WTC11 (cell line): ENCODE data around the gene ZDHHC14. TPM values are rescaled to one million over a fixed set of nuclear protein-coding genes. Genes with fewer than 3 reads are reported as not detected.

Experiments used
- ATAC-seq: fragments of 200-7000 bp; cut with Tn5 transposase; 2 replicates; pipeline ENCODE4 v1.10.0; 2021; ENCODE audit warnings: mild to moderate bottlenecking, moderate library complexity
- CTCF ChIA-PET: fragments of 300-600 bp; sonication (Branson Sonifier 250); formaldehyde crosslinking; loops from one replicate; lab custom pipeline; 2021; ENCODE audit warnings: antibody characterized with exemption; lab: Charles Lee
- POLR2A ChIA-PET: fragments of 350-600 bp; sonication (Branson Sonifier 250); formaldehyde crosslinking; loops from one replicate; lab custom pipeline; 2021; ENCODE audit warnings: antibody characterized with exemption; lab: Charles Lee
- DNase-seq: peaks from one replicate; pipeline ENCODE4 v3.0.0; 2021; ENCODE audit warnings: low spot score
- H3K27ac Mint-ChIP-seq: 2 replicates; pipeline ENCODE4 v1.8.0; 2021; ENCODE audit warnings: mixed read lengths
- H3K27me3 Mint-ChIP-seq: 2 replicates; pipeline ENCODE4 v1.8.0; 2021; ENCODE audit warnings: low read depth, mild to moderate bottlenecking, moderate library complexity, mixed read lengths
- H3K36me3 Mint-ChIP-seq: 2 replicates; pipeline ENCODE4 v1.8.0; 2021; ENCODE audit warnings: mixed read lengths
- H3K4me1 Mint-ChIP-seq: 2 replicates; pipeline ENCODE4 v1.8.0; 2022; ENCODE audit warnings: mixed read lengths
- H3K4me3 Mint-ChIP-seq: 2 replicates; pipeline ENCODE4 v1.8.0; 2021; ENCODE audit warnings: mild to moderate bottlenecking, moderate library complexity, mixed read lengths
- H3K9me3 Mint-ChIP-seq: 2 replicates; pipeline ENCODE4 v1.8.0; 2021; ENCODE audit warnings: mixed read lengths
- AR ChIP-seq: fragments of 250-450 bp; sonication (Bioruptor Pico); IDR thresholded peaks from 2 replicates; pipeline ENCODE4 v1.9.0; 2021; ENCODE audit warnings: mild to moderate bottlenecking
- ATF1 ChIP-seq: sonication (generic); formaldehyde crosslinking; IDR thresholded peaks from 2 replicates; pipeline ENCODE4 v1.8.1; 2023; ENCODE audit warnings: mild to moderate bottlenecking, moderate library complexity, missing genetic modification reagents
- ATF2 ChIP-seq: sonication (generic); formaldehyde crosslinking; IDR thresholded peaks from 2 replicates; pipeline ENCODE4 v1.8.1; 2022; ENCODE audit warnings: low read depth, missing genetic modification reagents, borderline replicate concordance
- CBFB ChIP-seq: sonication (generic); formaldehyde crosslinking; IDR thresholded peaks from 2 replicates; pipeline ENCODE4 v1.8.1; 2022; ENCODE audit warnings: mild to moderate bottlenecking, low read depth, missing genetic modification reagents
- E2F4 ChIP-seq: sonication (generic); formaldehyde crosslinking; IDR thresholded peaks from 2 replicates; pipeline ENCODE4 v1.8.1; 2022; ENCODE audit warnings: low read depth, mild to moderate bottlenecking, moderate library complexity, missing genetic modification reagents, borderline replicate concordance
- E2F5 ChIP-seq: sonication (generic); formaldehyde crosslinking; IDR thresholded peaks from 2 replicates; pipeline ENCODE4 v1.8.1; 2022; ENCODE audit warnings: mild to moderate bottlenecking, moderate library complexity, missing genetic modification reagents
- ELF4 ChIP-seq: sonication (generic); formaldehyde crosslinking; IDR thresholded peaks from 2 replicates; pipeline ENCODE4 v1.8.1; 2022; ENCODE audit warnings: low read depth, mild to moderate bottlenecking, moderate library complexity, missing genetic modification reagents
- FOXJ3 ChIP-seq: sonication (generic); formaldehyde crosslinking; IDR thresholded peaks from 2 replicates; pipeline ENCODE4 v1.9.0; 2021; ENCODE audit warnings: missing genetic modification reagents, mild to moderate bottlenecking, borderline replicate concordance
- JAZF1 ChIP-seq: fragments of 250-450 bp; sonication (Bioruptor Pico); IDR thresholded peaks from 2 replicates; pipeline ENCODE4 v1.9.0; 2021; ENCODE audit warnings: moderate library complexity, mild to moderate bottlenecking, inconsistent platforms
- NR1H2 ChIP-seq: sonication (generic); formaldehyde crosslinking; IDR thresholded peaks from 2 replicates; pipeline ENCODE4 v1.9.0; 2021; ENCODE audit warnings: mild to moderate bottlenecking, moderate library complexity, missing genetic modification reagents
- SMAD3 ChIP-seq: sonication (generic); formaldehyde crosslinking; IDR thresholded peaks from 2 replicates; pipeline ENCODE4 v1.8.0; 2022; ENCODE audit warnings: missing genetic modification reagents, mild to moderate bottlenecking, borderline replicate concordance
- USF2 ChIP-seq: sonication (generic); formaldehyde crosslinking; IDR thresholded peaks from 2 replicates; pipeline ENCODE4 v1.8.1; 2023; ENCODE audit warnings: mild to moderate bottlenecking, missing genetic modification reagents, moderate library complexity
- ZBTB21 ChIP-seq: sonication (generic); formaldehyde crosslinking; IDR thresholded peaks from 2 replicates; pipeline ENCODE4 v1.8.1; 2023; ENCODE audit warnings: mild to moderate bottlenecking, missing genetic modification reagents, borderline replicate concordance
- ZNF138 ChIP-seq: sonication (generic); formaldehyde crosslinking; conservative IDR thresholded peaks from 2 replicates; pipeline ENCODE4 v1.8.1; 2022; ENCODE audit warnings: mild to moderate bottlenecking, moderate library complexity, missing genetic modification reagents
- ZNF281 ChIP-seq: sonication (generic); formaldehyde crosslinking; IDR thresholded peaks from 2 replicates; pipeline ENCODE4 v1.8.0; 2023; ENCODE audit warnings: mild to moderate bottlenecking, missing genetic modification reagents
- total RNA-seq: library from RNA; stranded (reverse); gene quantifications from 3 replicates; pipeline ENCODE4 v1.2.3, GENCODE V29; 2021

The ZDHHC14 gene
- total RNA-seq, 1 experiment from 2014 or later = 6.6 TPM

GRCh38 chr6:157635388-157636244 is 254.6 kb downstream of the ZDHHC14 start:
- CTCF ChIA-PET = no interaction called here
- peak; percentile 29 for DNase-seq
- no peak for TF ChIP-seq E2F5 (CRISPR knock-in tag)
- no peak for TF ChIP-seq FOXJ3
- TF ChIP-seq ZNF281 (CRISPR knock-in tag) = no peak

GRCh38 chr6:157637516-157637915 is 256.5 kb downstream of the ZDHHC14 start:
- no peak overlapping the region for H3K4me3 Mint-ChIP-seq
- H3K27me3 Mint-ChIP-seq = no peaks in the 10 kb centered on the region
- CTCF ChIA-PET = no interaction called here
- ATAC-seq = no peak
- DNase-seq = no peak
- H3K36me3 Mint-ChIP-seq = no peaks in the 10 kb centered on the region
- POLR2A ChIA-PET = no interaction called here
- H3K4me1 Mint-ChIP-seq = peaks cover 7% of the 10 kb centered on the region
- H3K9me3 Mint-ChIP-seq = no peaks in the 10 kb centered on the region
- no peak for TF ChIP-seq ATF2 (CRISPR knock-in tag)
- TF ChIP-seq JAZF1 (CRISPR knock-in tag) = no peak
- no peak for TF ChIP-seq AR
- TF ChIP-seq USF2 (CRISPR knock-in tag) = no peak
- no peak for TF ChIP-seq E2F4 (CRISPR knock-in tag)
- no peak for TF ChIP-seq ELF4 (CRISPR knock-in tag)
- TF ChIP-seq CBFB = no peak
- TF ChIP-seq ATF1 = no peak
- TF ChIP-seq ZBTB21 = no peak
- TF ChIP-seq SMAD3 (CRISPR knock-in tag) = no peak
- TF ChIP-seq NR1H2 (CRISPR knock-in tag) = no peak
- no peak for TF ChIP-seq ZNF138 (CRISPR knock-in tag)
- H3K27ac Mint-ChIP-seq = no peak overlapping the region

More at GRCh38 chr6:157635388-157636244, 254.6 kb downstream of the ZDHHC14 start:
- H3K9me3 Mint-ChIP-seq = no peaks in the 10 kb centered on the region
- peak; percentile 71 for ATAC-seq
- peaks cover 7% of the 10 kb centered on the region for H3K4me1 Mint-ChIP-seq
- H3K36me3 Mint-ChIP-seq = no peaks in the 10 kb centered on the region
- POLR2A ChIA-PET = no interaction called here
- H3K4me3 Mint-ChIP-seq = no peak overlapping the region
- no peaks in the 10 kb centered on the region for H3K27me3 Mint-ChIP-seq
- peak overlapping the region; percentile 53; the same call in 1 of the 2 replicates for H3K27ac Mint-ChIP-seq
